Measurements from ENCODE around the gene ANK2. TPM values are rescaled to one million over a fixed set of nuclear protein-coding genes. Genes with fewer than 3 reads are reported as not detected.

ANK2 gene
- total and polyA plus RNA-seq, 2 experiments from 2014 or later: 7.7 to 40.4 TPM

DNA sequence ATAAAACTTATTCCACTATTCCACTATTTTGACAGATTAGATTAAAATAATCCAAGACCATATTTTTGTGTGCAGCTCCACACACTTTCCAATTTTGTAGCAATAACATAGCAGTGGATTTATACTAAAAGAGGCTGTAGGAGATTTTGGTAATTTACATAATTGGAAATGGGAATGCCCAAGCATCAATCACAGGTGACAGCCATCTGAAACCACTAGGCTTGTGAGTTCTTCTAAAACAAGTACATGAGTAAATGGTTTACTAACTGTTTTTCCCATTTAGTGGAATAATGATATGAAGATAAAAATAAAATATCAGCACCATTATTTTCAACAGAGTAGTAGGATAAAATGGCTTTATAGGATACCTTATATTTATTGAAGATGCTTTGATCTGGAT, 4.4 kb downstream of the ANK2 start:
- Mint-ChIP-seq H3K36me3 (ENCODE audit: low read depth) (no peaks in the 10 kb centered on the region), H3K4me3 (no peak overlapping the region), H3K9me3 (no peaks in the 10 kb centered on the region), H3K4me1 (peaks cover 20% of the 10 kb centered on the region), H3K27ac (no peak overlapping the region), H3K27me3 (ENCODE audit: insufficient read depth, low read depth, poor library complexity) (peaks cover 2% of the 10 kb centered on the region)
- Histone ChIP-seq H3K36me3 (ENCODE audit: insufficient read depth) (no peaks in the 10 kb centered on the region), H3K9me2 (ENCODE audit: insufficient read depth) (no peaks in the 10 kb centered on the region), H3K27me3 (ENCODE audit: insufficient read depth) (no peaks in the 10 kb centered on the region), H3F3A (replicated peaks; ENCODE audit: low read depth) (no peaks in the 10 kb centered on the region), H3K4me3 (no peak overlapping the region), H3K4me2 (no peak overlapping the region), H3K27ac (ENCODE audit: low read depth) (no peak overlapping the region), H4K20me1 (replicated peaks; ENCODE audit: insufficient read depth) (no peaks in the 10 kb centered on the region), H3K4me1 (ENCODE audit: insufficient read depth) (peaks cover 33% of the 10 kb centered on the region), H3K79me2 (replicated peaks; ENCODE audit: insufficient read depth) (peaks cover 20% of the 10 kb centered on the region), H2AFZ (no peak overlapping the region)
- ATAC-seq: no peak
- DNase-seq (ENCODE audit: low spot score): no peak
- TF ChIP-seq ZNF114 (CRISPR knock-in tag; IDR thresholded peaks at IDR 0.05): no peak
- no peak for TF ChIP-seq JUNB (IDR thresholded peaks at IDR 0.05; ENCODE audit: unreplicated experiment)
- TF ChIP-seq EZH2 (IDR thresholded peaks at IDR 0.05; ENCODE audit: low read depth, unreplicated experiment): no peak
- TF ChIP-seq, protein P1, sequence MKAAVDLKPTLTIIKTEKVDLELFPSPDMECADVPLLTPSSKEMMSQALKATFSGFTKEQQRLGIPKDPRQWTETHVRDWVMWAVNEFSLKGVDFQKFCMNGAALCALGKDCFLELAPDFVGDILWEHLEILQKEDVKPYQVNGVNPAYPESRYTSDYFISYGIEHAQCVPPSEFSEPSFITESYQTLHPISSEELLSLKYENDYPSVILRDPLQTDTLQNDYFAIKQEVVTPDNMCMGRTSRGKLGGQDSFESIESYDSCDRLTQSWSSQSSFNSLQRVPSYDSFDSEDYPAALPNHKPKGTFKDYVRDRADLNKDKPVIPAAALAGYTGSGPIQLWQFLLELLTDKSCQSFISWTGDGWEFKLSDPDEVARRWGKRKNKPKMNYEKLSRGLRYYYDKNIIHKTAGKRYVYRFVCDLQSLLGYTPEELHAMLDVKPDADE (IDR thresholded peaks at IDR 0.05): no peak
- TF ChIP-seq EZH2phosphoT487 (IDR thresholded peaks at IDR 0.05; ENCODE audit: unreplicated experiment): no peak

DNA sequence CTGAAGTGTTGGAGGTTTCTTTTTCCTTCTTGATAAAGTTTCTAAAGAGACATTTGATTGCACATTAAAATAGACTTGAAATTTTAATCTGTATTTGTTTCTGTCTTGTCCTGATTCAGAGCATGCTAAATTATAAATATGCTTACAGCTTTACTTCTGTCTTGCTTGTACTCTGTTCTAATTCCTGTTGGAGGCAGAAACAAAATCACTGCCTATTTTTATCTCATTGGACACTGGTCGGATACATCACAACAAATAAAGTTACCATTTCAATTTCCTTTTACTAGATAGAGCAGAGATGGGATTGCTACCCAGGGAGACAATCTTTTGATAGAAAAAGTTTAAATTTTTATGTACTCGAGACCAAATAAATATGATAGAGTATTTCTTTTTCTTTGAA, 6.9 kb downstream of the ANK2 start:
- Histone ChIP-seq H3K36me3 (ENCODE audit: insufficient read depth) (no peaks in the 10 kb centered on the region), H3K79me2 (replicated peaks; ENCODE audit: insufficient read depth) (peaks cover 20% of the 10 kb centered on the region), H2AFZ (no peak overlapping the region), H4K20me1 (replicated peaks; ENCODE audit: insufficient read depth) (no peaks in the 10 kb centered on the region), H3K4me2 (no peak overlapping the region), H3K4me1 (ENCODE audit: insufficient read depth) (peaks cover 14% of the 10 kb centered on the region), H3K9me2 (ENCODE audit: insufficient read depth) (no peaks in the 10 kb centered on the region), H3K4me3 (no peak overlapping the region), H3K27ac (ENCODE audit: low read depth) (no peak overlapping the region), H3K27me3 (ENCODE audit: insufficient read depth) (no peaks in the 10 kb centered on the region), H3F3A (replicated peaks; ENCODE audit: low read depth) (no peaks in the 10 kb centered on the region)
- Mint-ChIP-seq H3K4me1 (peaks cover 29% of the 10 kb centered on the region), H3K27me3 (ENCODE audit: insufficient read depth, low read depth, poor library complexity) (peaks cover 2% of the 10 kb centered on the region), H3K9me3 (no peaks in the 10 kb centered on the region), H3K36me3 (ENCODE audit: low read depth) (no peaks in the 10 kb centered on the region), H3K4me3 (no peak overlapping the region), H3K27ac (no peak overlapping the region)
- DNase-seq (ENCODE audit: low spot score) (no peak), ATAC-seq (no peak)
- TF ChIP-seq JUNB (IDR thresholded peaks at IDR 0.05; ENCODE audit: unreplicated experiment) (no peak), ZNF331 (CRISPR knock-in tag; IDR thresholded peaks at IDR 0.05; ENCODE audit: low read depth) (no peak)
- TF ChIP-seq, protein P2, sequence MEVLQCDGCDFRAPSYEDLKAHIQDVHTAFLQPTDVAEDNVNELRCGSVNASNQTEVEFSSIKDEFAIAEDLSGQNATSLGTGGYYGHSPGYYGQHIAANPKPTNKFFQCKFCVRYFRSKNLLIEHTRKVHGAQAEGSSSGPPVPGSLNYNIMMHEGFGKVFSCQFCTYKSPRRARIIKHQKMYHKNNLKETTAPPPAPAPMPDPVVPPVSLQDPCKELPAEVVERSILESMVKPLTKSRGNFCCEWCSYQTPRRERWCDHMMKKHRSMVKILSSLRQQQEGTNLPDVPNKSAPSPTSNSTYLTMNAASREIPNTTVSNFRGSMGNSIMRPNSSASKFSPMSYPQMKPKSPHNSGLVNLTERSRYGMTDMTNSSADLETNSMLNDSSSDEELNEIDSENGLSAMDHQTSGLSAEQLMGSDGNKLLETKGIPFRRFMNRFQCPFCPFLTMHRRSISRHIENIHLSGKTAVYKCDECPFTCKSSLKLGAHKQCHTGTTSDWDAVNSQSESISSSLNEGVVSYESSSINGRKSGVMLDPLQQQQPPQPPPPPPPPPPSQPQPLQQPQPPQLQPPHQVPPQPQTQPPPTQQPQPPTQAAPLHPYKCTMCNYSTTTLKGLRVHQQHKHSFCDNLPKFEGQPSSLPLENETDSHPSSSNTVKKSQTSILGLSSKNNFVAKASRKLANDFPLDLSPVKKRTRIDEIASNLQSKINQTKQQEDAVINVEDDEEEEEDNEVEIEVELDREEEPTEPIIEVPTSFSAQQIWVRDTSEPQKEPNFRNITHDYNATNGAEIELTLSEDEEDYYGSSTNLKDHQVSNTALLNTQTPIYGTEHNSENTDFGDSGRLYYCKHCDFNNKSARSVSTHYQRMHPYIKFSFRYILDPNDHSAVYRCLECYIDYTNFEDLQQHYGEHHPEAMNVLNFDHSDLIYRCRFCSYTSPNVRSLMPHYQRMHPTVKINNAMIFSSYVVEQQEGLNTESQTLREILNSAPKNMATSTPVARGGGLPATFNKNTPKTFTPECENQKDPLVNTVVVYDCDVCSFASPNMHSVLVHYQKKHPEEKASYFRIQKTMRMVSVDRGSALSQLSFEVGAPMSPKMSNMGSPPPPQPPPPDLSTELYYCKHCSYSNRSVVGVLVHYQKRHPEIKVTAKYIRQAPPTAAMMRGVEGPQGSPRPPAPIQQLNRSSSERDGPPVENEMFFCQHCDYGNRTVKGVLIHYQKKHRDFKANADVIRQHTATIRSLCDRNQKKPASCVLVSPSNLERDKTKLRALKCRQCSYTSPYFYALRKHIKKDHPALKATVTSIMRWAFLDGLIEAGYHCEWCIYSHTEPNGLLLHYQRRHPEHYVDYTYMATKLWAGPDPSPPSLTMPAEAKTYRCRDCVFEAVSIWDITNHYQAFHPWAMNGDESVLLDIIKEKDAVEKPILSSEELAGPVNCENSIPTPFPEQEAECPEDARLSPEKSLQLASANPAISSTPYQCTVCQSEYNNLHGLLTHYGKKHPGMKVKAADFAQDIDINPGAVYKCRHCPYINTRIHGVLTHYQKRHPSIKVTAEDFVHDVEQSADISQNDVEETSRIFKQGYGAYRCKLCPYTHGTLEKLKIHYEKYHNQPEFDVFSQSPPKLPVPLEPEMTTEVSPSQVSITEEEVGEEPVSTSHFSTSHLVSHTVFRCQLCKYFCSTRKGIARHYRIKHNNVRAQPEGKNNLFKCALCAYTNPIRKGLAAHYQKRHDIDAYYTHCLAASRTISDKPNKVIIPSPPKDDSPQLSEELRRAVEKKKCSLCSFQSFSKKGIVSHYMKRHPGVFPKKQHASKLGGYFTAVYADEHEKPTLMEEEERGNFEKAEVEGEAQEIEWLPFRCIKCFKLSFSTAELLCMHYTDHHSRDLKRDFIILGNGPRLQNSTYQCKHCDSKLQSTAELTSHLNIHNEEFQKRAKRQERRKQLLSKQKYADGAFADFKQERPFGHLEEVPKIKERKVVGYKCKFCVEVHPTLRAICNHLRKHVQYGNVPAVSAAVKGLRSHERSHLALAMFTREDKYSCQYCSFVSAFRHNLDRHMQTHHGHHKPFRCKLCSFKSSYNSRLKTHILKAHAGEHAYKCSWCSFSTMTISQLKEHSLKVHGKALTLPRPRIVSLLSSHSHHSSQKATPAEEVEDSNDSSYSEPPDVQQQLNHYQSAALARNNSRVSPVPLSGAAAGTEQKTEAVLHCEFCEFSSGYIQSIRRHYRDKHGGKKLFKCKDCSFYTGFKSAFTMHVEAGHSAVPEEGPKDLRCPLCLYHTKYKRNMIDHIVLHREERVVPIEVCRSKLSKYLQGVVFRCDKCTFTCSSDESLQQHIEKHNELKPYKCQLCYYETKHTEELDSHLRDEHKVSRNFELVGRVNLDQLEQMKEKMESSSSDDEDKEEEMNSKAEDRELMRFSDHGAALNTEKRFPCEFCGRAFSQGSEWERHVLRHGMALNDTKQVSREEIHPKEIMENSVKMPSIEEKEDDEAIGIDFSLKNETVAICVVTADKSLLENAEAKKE (CRISPR knock-in tag; IDR thresholded peaks at IDR 0.05): no peak
- TF ChIP-seq, protein P3, sequence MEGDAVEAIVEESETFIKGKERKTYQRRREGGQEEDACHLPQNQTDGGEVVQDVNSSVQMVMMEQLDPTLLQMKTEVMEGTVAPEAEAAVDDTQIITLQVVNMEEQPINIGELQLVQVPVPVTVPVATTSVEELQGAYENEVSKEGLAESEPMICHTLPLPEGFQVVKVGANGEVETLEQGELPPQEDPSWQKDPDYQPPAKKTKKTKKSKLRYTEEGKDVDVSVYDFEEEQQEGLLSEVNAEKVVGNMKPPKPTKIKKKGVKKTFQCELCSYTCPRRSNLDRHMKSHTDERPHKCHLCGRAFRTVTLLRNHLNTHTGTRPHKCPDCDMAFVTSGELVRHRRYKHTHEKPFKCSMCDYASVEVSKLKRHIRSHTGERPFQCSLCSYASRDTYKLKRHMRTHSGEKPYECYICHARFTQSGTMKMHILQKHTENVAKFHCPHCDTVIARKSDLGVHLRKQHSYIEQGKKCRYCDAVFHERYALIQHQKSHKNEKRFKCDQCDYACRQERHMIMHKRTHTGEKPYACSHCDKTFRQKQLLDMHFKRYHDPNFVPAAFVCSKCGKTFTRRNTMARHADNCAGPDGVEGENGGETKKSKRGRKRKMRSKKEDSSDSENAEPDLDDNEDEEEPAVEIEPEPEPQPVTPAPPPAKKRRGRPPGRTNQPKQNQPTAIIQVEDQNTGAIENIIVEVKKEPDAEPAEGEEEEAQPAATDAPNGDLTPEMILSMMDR (conservative IDR thresholded peaks at IDR 0.05; ENCODE audit: low read depth in 2 of 2): no peak
- TF ChIP-seq, protein P4, sequence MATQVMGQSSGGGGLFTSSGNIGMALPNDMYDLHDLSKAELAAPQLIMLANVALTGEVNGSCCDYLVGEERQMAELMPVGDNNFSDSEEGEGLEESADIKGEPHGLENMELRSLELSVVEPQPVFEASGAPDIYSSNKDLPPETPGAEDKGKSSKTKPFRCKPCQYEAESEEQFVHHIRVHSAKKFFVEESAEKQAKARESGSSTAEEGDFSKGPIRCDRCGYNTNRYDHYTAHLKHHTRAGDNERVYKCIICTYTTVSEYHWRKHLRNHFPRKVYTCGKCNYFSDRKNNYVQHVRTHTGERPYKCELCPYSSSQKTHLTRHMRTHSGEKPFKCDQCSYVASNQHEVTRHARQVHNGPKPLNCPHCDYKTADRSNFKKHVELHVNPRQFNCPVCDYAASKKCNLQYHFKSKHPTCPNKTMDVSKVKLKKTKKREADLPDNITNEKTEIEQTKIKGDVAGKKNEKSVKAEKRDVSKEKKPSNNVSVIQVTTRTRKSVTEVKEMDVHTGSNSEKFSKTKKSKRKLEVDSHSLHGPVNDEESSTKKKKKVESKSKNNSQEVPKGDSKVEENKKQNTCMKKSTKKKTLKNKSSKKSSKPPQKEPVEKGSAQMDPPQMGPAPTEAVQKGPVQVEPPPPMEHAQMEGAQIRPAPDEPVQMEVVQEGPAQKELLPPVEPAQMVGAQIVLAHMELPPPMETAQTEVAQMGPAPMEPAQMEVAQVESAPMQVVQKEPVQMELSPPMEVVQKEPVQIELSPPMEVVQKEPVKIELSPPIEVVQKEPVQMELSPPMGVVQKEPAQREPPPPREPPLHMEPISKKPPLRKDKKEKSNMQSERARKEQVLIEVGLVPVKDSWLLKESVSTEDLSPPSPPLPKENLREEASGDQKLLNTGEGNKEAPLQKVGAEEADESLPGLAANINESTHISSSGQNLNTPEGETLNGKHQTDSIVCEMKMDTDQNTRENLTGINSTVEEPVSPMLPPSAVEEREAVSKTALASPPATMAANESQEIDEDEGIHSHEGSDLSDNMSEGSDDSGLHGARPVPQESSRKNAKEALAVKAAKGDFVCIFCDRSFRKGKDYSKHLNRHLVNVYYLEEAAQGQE (IDR thresholded peaks at IDR 0.05; ENCODE audit: unreplicated experiment): no peak
